Fibroblast of skin of back (primary cell): Measurements from ENCODE around the gene GREB1.
A peak's percentile ranks its signal among the peaks of the same experiment; 100 is the strongest.

ENCODE experiments used
- DNase-seq: peaks from one replicate; pipeline ENCODE4 v3.0.0-alpha.2; 2013

GREB1 gene

DNA sequence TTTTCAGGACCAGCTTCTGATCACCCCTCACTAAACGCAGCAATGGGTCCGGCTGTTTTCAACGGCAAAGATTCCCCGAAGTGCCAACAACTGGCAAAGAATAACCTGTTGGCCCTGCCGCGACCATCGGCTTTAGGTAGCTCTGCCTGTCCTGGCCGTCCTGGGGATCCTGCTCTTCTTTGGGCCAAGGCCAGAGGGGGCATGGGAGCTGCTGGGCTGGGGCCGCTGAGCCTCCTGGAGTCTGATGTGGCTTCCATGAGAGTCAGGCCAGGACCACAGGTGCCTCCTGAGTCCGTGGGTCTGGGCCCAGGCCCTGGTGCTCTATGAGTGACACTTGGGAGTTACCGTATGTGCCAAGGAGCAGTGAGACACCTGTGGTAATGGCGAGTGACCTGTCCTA lies 46.9 kb downstream of the GREB1 start:
- DNase-seq: no peak

DNA sequence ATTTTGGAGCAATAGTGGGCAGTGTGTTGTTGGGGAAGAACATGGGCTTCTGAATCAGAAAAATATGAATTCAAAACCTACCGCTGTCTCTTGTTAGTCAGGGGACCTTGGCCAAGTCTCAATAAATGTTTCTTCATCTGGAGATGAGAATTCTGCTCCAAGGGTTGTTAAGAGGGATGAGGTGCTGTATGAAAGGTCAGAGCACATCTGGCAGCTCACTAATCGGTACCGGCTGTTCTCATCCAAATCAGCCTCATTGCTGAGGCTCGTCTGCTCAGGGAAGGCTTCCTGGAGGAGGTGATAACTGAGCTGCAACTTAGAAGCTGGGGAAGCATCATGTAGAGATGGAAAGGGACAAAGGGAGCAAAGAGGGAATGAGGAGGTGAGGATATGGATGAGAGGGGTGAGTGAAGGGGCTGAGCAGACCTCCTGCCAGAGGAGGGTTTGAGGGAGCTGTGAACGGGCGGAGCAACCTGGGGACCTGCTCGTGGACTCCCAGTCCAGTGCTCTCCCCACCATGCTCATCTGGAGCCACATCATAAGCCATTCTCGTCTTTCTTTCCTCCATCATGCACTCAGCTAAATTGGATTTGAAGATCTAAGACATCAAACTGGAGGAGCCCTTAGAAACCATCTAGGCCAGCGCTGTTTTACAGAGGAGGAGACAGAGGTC lies 47.4 kb downstream of the GREB1 start:
- DNase-seq: no peak

DNA sequence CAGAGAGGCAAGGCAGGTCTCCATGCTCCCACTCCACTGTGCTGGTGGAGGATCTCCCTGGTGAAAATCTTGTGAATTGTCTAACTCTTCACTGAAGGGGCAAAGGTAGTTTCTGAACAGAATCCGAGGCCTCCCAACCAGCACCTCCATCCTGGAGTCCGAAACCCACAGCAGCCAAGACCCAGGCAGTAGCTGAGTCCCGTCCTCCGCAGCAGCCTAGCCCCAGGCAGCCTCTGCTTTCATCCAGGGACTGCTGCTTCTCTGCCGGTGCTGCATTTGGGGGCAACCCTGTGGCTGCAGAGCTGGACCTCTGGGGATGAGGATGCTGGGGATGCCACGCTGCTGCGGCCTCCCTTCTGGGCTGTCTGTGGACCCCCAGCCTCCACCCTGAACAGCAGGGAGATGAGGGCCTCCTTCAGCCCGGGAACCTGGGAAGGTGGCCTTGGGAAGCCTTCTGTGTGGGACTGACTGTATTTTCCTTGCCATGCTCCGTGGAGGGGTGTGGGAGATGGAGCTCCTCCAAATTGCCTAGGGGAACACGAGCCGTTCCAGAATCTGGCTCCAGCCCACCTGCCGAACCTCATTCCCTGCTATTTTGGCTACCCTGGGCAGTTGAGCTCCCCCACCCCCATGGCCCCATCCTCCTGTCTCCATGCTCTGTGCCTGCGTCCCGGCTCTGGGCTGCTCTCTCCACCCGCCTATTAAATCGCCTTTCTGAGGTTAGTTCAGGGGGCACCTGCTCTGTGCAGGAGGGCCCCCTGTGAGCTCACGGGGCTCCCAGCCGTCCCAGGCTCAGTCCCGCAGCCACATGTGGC lies 48.2 kb downstream of the GREB1 start:
- no peak for DNase-seq

DNA sequence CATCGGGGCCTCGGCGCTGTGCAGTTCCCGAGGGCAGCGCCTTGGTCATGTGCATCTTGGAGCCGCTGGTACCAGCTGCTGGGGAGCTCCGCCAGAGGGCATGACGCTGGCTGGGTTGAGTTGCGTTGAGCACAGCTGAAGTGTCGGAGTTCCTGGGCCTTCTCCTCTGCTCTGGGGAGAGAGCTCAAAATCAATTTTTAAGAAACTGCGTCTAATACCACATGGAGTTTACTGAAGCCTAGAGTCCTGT lies 48.7 kb downstream of the GREB1 start:
- DNase-seq: no peak

GRCh38 chr2:11582862-11583752 lies 49.3 kb downstream of the GREB1 start:
- peak; percentile 74 for DNase-seq

GRCh38 chr2:11583840-11584524 lies 50.1 kb downstream of the GREB1 start:
- peak; percentile 95 for DNase-seq

GRCh38 chr2:11584525-11585056 lies 50.7 kb downstream of the GREB1 start:
- DNase-seq: no peak

DNA sequence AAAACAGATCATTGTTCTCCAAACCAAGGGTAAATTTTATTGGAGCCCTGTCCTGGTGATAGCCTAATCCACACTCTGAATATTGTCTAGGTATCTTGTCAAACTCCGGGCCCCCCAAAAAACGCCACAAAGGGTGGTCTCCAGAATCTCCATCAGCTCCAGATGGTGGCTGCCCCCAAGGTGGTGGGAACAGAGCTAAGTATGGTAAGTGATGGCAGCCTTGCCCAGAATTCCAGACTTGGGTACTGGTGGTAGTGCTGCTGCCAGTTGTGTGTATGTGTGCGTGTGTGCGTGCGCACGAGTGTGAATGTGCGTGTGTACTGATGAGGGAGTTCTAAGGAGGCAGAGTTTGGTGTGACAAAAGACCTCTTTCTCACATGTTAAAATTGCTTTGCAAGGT lies 51.2 kb downstream of the GREB1 start:
- no peak for DNase-seq

GRCh38 chr2:11588228-11589110 lies 54.6 kb downstream of the GREB1 start:
- no peak for DNase-seq

GRCh38 chr2:11589316-11589940 lies 55.6 kb downstream of the GREB1 start:
- no peak for DNase-seq

DNA sequence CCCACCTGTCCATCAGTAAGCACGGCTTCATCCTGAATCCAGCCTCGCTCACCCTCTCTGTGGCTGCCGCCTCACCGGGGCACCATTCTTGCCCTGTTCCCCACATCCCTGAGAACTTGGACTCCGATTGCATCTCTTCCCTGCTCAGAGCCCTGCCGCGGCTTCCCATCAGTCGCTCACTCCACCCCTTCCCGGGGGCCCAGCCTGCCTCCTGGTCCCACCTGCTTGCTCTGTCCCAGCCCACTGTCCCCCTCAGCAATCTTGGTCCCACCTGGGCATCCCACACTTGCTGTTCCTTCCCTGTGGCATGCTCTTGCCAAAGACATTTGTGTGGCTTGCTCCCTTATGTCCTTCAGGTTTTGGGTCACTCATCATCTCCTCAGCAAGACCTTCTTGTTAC lies 56.3 kb downstream of the GREB1 start:
- no peak for DNase-seq

GRCh38 chr2:11591091-11591490 lies 57.2 kb downstream of the GREB1 start:
- no peak for DNase-seq

- no peak for DNase-seq
Observed at GRCh38 chr2:11592671-11593574, 59.1 kb downstream of the GREB1 start.

DNA sequence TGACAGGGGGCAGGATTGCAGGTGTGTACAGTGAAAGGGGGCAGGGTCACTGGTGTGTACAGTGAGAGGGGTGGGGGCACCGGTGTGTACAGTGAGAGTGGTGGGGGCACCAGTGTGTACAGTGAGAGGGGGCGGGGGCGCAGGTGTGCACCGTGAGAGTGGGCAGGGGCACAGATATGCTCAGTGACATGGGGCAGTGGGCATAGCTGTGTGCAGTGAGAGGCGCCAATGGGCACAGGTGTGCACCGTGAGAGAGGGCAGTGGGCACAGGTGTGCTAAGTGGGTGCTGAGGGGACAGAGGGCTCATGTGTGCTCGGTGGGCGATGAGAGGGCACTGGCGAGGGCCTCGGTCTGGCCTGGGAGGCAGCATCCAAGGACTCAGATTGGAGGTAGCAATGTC lies 63.0 kb downstream of the GREB1 start:
- DNase-seq: no peak

GRCh38 chr2:11597538-11598225 lies 63.8 kb downstream of the GREB1 start:
- no peak for DNase-seq

- no peak for DNase-seq
Observed at GRCh38 chr2:11598228-11598731, 64.4 kb downstream of the GREB1 start.

DNA sequence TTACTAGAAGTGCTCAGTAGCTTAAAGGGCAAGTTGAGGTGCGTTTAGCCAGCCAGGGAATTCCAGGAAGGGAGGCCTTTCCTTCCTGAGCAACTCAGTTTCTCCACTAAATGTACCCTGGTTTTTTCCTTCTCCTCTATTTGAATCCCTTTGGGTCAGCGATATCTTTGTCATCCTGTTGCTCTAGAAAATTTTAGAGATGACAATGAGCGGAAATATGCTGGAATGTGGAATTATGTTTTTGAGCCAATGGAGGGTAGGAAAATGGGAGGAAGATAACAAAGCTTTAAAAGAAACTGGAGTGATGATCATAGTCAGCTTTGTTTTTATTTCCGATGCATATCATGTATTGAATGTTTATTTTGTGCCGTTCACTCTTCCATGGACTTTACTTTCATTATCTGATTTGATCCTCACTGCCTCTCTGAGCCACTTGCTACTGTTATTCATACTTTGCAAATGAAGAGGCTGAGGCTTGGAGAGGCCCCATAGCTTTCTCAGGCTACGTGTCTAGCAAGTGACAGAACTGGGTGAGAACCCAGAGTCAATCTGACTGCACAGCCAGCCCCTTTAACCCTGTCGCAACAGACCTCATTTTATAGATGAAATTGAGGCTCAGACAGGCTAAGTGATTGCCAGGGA lies 68.8 kb downstream of the GREB1 start:
- peak; percentile 61 for DNase-seq

GRCh38 chr2:11610624-11611242 lies 76.9 kb downstream of the GREB1 start:
- DNase-seq: no peak
